Left renal pelvis (tissue), 4 donors: ENCODE results near the gene LRMDA. TPM values are rescaled to one million over a fixed set of nuclear protein-coding genes. Genes with fewer than 3 reads are reported as not detected.

Experiments
- DNase-seq, 4 donors: peaks; one replicate each; pipeline ENCODE4 v3.0.0-alpha.2; 2013; ENCODE audit warnings: low read depth in 4 of 4, low spot score in 3 of 4
- polyA plus RNA-seq, 4 donors: library from polyadenylated mRNA; unstranded; fragments of 120-200 nt; gene quantifications; one replicate each; pipeline ENCODE4 v1.2.1, GENCODE V29; 2013; ENCODE audit not compliant: insufficient read length in 4 of 4

LRMDA gene
- polyA plus RNA-seq, 4 donors: 7.8 to 23.9 (median 16.5) TPM

DNA sequence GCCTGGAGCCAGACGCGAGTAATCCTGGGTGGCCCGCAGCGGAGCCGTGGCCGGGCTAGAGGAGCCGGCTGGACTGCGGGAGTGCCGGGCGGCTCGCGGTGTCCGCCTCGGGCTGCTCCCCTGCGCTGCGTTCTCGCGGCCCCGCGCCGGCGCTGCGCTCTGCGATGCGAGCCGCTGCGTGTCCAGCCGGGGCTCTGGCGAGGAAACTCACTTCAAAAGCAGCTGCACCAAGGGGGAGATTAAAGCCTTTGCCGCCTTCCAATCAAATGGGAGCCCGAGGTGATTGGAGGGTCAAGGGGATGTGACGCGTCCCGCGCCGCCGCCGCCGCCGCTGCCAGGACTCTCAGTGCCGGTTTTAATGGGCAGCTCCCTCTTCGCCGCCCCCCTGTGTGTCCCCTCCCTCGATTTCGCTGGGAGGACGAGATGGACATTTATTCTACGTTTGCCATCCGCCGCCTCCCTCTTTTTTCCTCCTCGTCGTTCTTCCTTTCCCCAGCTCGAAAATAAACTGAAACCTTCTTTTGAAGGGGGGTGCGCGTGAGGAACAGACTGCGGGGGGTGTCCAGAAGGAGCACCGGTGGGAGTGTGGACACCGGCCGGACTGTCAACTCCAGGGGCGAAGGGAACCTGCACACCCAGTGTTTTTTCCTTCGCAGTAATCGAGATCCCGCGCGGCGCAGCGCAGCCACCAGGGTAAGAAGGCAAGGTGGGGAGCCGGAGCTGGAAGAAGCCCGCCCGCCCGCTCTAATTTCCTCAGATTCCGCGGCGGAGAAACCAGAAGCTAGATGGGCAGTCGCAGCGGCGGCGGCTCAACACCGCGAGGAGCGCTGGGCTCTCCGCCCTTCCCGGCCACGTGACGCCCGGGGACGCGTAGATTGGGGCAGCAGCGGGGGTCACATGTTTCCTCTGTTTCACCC is 29.6 kb upstream of the LRMDA start, which contains the start of gene ZNF503:
Gene ZNF503, minus strand, starts transcription at position 196 of the 917 bp plus-strand sequence. CDS start 345 bp downstream, outside the sequence.
- peak; percentile 95 to 97 (median 96) for DNase-seq

DNA sequence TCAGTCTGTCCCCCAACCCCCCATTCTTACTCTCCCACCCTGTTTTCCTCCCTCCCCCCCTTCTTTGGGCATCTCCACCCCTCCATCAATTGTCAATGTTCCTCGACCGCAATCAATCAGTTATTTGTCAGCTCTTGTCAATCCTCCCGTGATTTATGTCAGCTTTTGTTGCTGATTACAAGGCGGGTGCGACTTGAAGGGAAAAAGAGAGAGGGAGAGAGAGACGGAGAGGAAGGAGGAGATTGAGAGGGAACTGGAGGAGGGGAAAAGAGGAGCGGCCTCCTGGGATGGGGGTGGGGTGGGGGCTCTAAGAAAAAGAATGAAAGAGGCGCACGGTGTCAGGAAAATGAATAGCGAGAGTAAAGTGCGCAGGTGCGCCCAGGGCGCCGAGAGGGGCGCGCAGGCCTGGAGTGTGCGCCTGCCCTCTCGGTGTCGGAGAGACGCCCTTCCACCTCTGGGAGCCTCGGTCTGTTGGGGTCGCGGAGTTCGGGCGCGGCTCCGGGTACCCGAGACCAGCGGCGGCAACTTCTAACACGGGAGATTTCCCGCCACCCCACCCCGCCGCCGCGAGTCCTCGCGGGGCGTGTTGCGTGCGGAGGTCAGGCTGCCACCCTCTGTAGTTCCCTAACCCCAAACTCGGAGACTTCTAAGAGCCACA is 28.8 kb upstream of the LRMDA start:
- DNase-seq: peak in 1 of 4 donors; percentile 90

GRCh38 chr10:75403144-75403938 is 28.1 kb upstream of the LRMDA start:
- DNase-seq: peak in 3 of 4 donors; percentile 69 to 73 (median 70)

- DNase-seq: peak in 2 of 4 donors; percentile 42 to 53
Observed at GRCh38 chr10:75403939-75404814, 27.2 kb upstream of the LRMDA start.

GRCh38 chr10:75404815-75405597 is 26.4 kb upstream of the LRMDA start:
- DNase-seq: peak; percentile 54 to 73 (median 61)

DNA sequence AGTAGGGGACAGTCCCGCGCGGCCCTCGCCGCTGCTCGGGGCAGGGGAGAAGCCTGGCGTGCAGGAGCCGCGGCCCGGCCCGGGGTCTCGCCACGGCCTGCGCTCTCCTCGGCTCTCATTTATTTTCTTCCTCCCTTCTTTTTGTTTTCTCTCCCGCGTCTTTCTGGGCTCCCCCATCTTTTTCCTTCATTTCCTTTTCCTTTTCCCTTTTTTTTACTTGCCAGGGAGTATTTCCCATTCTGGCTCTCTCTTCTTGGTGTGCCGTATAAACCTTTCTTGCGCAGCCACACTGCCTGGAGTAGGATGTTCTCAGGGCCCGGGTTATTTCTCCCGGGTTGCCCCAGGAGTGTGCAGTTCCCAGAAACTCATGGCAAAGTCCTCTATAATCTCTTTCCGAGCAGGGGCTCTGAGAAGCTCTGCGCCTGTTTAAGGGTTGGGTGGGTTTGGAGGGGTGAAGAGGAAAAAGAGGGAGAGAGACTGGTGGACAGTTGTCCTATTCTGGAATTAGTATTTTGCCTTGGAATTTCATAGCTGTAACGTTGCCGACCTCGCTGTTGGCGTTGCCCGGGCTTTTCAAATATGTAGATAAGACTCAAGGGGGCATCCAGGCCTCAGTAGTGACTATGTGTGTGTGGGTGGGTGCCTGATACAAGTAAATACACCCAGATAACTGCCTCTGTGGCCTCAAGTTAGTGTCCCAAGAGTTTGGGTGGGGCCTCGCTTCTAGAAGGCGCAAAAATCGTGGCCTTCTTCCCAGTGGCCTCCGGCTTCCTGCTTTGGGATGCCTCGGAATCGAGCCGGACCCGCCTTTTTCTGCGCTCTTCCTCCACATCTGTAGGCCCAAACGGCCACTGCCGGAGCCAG is 25.6 kb upstream of the LRMDA start:
- DNase-seq: peak in 1 of 4 donors; percentile 16

- DNase-seq: no peak
Observed at GRCh38 chr10:75406462-75407223, 24.8 kb upstream of the LRMDA start.

- DNase-seq: peak in 1 of 4 donors; percentile 29
Observed at GRCh38 chr10:75407224-75407712, 24.2 kb upstream of the LRMDA start.

- DNase-seq: peak in 2 of 4 donors; percentile 73 to 79
Observed at GRCh38 chr10:75407713-75408508, 23.5 kb upstream of the LRMDA start.

DNA sequence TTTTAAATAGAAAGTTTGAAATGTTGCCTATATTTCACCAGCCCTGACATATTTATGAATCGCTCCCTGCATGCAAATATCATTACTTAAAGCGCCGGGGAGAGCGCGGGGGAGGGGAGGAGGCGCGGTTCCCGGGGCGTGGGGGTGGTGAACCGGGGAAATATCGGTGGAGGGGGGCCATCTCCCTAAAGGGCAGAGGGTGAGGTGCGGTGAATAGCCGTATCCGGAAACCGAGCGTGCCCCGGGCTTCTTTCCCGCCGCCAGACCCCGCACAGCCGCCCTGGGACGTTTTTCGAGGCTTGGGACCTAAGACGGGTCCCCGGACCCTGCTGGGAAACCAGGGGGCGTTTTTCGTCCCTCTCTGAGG is 22.9 kb upstream of the LRMDA start:
- DNase-seq: peak in 1 of 4 donors; percentile 44

GRCh38 chr10:75408911-75409885 is 22.2 kb upstream of the LRMDA start:
- DNase-seq: peak in 1 of 4 donors; percentile 51

DNA sequence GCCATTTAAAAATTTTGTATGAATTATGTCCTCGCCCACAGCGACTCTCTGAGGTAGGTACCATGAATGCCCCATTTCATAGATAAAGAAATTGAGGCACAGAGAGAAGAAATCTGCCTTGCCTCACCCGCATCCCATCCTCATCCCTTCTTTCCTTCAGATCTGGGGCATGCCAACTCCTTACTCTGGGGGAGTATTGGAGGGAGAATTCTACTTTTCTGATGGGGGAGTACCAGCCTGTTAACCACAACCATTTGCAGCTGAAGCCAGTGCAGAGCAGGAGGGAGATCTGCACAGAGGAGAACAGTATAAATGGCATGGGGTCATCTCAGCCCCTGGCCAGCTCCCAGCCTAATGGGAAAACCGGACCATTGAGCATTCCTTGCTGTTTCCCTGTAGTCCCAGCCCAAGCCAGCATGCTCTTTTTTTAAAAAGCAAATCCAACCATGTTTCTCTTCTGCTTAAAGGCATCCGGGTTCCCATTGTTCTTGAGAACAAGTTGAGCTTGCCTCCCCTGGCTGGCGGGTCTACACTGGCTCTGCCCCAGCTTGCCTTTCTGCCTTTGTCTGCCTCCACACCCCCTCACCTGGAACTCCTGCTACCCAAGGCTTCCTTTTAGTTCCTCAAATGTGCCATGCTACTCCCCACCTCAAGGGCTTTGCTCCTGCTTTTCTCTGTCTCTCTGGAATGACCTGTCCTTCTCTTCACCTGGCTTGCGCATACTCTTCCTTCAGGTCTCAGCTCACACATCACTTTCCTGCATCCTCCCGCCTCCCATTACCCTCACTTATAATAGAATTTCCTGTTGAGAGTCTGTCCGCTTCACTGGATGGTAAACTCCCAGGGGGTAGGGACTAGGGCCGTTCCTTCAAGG is 21.1 kb upstream of the LRMDA start:
- DNase-seq: no peak

GRCh38 chr10:75414527-75414926 is 16.9 kb upstream of the LRMDA start:
- DNase-seq: no peak

- DNase-seq: no peak
Observed at GRCh38 chr10:75417522-75417927, 13.9 kb upstream of the LRMDA start.
